Lung microvascular endothelial cell (primary cell): ENCODE data around the gene TSPAN31. TPM values are rescaled to one million over a fixed set of nuclear protein-coding genes. Genes with fewer than 3 reads are reported as not detected.
A peak's percentile ranks its signal among the peaks of the same experiment; 100 is the strongest.
"Not testable (repeated sequence)": the region's sequence is repeated elsewhere in the genome, so short reads cannot be mapped to it uniquely, and the experiment has no call there.

Experiments used
- DNase-seq, 2 donors: peaks; one replicate each; pipeline versions ENCODE4 v3.0.0 to v3.0.0-alpha.2; 2010; ENCODE audit warnings: low read depth in 2 of 2
- total RNA-seq: library from RNA; depleted of rRNA; stranded (reverse); fragments of >200 nt; gene quantifications from 2 replicates; pipeline ENCODE4 v1.2.1, GENCODE V29; 2014

TSPAN31 gene
- total RNA-seq, 1 donor from 2014 or later: 62.5 TPM

GRCh38 chr12:57766464-57767304, 21.8 kb downstream of the TSPAN31 start, which contains the start of gene CYP27B1:
CYP27B1 (minus strand) TSS chr12:57767078; CDS start chr12:57767041, 37 bp downstream.
- no peak for DNase-seq

- DNase-seq: no peak
These were observed 22.5 kb downstream of the TSPAN31 start for GRCh38 chr12:57767305-57767698.

DNA sequence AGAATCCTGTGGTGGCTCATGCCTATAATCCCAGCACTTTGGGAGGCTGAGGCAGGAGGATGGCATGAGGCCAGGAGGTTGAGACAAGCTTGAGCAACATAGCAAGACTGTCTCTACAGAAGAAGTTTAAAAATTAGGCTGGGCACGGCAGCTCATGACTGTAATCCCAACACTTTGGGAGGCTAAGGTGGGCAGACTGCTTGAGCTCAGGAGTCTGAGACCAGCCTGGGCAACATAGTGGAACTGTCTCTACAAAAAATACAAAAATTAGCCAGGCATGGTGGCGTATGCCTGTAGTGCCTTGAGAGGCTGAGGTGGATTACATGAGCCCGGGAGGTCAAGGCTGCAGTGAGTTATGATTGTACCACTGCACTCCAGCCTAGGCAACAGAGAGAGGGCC, 23.0 kb downstream of the TSPAN31 start:
- DNase-seq: no peak

DNA sequence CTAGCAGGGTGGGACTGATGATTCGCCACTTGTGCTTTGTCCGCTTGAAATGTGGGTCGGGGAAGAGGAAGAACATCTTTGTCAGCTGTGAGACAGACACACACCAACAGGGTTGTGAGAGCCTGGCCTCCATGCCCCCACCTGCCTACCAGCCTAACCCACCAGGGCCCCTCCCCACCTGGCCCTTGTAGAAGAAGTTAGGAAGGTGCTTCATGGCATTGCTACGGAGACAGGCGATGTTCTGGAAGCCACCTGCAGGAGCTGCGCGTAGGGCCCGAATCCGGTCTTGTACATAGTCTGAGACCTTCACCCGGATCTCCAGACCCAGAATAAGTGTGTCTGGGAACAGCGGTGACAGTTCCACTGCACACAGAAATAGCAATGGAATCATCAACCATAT, 24.8 kb downstream of the TSPAN31 start:
- DNase-seq: no peak

- DNase-seq: no peak
These were observed 25.9 kb downstream of the TSPAN31 start for GRCh38 chr12:57770734-57771133.

DNA sequence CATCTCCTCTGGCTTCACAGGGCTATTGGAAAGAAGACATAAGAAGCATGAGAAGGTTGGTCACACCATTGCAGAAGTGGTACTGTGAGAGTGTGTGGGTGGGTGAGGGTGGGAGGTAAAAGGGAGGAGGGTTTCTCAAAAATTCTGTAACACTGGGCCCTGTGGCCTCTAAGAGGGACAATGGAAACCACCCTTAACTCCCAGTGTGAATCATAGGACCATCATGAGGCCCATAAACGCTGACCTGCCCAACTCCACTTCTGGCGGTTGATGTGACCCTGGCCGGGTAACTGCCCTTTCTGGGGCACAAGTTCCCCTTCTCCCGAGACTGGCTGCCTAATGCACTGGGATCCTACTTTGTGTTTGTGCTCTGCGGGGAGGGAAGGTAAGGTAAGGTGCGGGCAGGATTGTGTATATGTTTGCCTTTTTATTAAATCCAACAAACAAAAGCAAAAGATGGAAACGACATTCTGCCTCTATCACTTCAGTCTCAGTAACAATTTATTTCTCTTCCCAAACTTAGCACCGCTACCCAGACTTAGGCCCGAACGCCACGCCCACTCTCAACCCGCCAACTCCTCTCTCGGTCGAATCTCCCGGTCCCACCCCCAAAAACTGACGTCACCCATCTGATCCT, 26.5 kb downstream of the TSPAN31 start:
- DNase-seq: peak; percentile 90

DNA sequence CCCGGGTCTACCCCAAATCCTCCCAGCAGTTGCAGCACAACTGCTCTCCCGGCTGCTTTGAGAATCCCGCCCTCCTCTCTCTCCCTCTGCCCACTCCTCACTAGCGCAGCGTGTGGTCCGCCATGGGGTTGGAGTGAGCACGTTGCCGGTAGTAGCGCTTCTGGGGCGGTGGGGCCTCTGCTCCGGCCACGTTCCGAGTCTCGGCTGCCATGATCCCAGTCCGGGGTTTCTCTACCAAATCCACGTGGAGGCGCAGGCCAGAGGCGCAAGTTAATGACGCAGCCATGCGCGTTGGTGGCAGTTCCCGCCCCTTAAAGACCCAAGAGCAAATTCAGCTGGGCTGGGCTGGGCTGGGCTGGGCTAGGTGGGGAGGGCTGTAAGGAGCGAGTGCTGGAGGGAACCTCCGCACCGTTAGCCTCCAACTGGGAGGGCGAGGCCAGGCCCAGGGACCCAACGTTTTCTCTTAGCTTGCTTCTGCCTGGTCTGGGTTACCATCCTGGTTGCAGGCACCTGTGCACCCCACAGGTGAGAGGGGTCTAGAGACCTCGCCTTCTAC, 27.1 kb downstream of the TSPAN31 start, which contains the start of gene METTL1:
Gene METTL1, minus strand, starts transcription at position 233 of the 556 bp plus-strand sequence. Its CDS starts 22 bp downstream, at position 211.
- peak; percentile 97 to 98 for DNase-seq

- peak; percentile 37 to 60 for DNase-seq
These were observed 27.8 kb downstream of the TSPAN31 start, which contains the start of gene EEF1AKMT3 for GRCh38 chr12:57772429-57773322. EEF1AKMT3 (plus strand) TSS chr12:57772614; CDS start chr12:57772725, 111 bp downstream.

DNA sequence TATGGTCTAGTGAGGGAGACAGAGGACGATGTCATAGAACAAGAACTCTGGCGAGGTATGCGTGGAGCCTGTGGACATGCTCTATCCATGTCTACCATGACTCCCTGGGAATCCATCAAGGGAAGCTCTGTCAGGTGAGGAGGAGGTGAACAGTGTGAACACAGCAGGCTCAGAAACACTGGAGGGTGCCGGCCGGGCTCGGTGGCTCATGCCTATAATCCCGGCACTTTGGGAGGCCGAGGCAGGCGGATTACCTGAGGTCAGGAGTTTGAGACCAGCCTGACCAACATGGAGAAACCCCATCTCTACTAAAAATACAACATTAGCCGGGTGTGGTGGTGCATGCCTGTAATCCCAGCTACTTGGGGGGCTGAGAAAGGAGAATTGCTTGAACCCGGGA, 29.8 kb downstream of the TSPAN31 start:
- DNase-seq: not testable (repeated sequence)

DNA sequence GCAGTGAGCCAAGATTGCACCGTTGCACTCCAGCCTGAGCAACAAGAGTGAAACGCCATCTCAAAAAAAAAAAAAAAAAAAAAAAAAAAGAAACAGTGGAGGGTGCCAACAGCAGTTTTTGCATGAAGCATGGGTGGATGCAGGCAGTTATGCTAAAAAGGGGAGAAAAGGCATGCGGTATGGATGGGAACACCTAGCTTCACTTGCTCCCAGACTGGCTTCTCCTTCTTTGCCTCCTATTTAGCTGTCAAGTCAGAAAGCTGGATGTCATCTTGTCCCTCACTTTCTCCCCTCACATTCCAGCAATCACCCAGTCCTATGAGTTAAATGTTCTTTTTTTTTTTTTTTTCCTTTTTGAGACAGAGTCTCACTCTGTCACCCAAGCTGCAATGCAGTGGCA, 30.2 kb downstream of the TSPAN31 start:
- DNase-seq: no peak

DNA sequence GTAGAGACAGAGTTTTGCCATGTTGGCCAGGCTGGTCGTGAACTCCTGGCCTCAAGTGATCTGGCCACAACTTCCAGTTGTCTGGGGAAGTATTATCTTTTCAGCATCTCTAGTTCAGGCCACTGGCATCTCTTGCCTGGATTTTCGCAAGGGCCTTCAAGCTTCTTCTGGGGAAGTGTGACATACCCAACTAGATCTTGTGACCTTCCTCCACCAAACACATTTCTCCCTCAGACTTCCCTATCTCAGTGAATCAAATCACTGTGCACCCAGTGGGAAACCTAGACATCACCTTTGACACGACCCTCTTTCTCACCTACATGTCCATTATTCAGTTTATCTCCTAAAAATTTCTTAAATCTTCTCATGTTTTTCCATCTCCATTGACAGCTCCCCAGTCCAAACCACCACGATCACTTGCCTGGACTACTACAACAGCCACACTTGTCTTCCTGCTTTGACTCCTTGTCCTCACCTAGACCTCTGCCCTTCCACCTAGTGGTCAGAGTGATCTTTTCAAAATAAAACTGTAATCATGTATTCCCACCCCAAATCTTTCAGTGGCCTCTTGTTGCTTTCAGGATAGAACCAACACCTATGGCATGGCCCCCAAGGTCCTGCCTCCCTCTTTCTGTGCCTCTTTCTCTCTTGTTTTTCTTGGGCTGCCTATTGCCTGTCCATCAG, 30.9 kb downstream of the TSPAN31 start:
- DNase-seq: no peak

- DNase-seq: no peak
These were observed 31.4 kb downstream of the TSPAN31 start for GRCh38 chr12:57776247-57776587.

- no peak for DNase-seq
These were observed 32.5 kb downstream of the TSPAN31 start for GRCh38 chr12:57777367-57777766.

- DNase-seq: no peak
These were observed 33.1 kb downstream of the TSPAN31 start for GRCh38 chr12:57777911-57778310.

DNA sequence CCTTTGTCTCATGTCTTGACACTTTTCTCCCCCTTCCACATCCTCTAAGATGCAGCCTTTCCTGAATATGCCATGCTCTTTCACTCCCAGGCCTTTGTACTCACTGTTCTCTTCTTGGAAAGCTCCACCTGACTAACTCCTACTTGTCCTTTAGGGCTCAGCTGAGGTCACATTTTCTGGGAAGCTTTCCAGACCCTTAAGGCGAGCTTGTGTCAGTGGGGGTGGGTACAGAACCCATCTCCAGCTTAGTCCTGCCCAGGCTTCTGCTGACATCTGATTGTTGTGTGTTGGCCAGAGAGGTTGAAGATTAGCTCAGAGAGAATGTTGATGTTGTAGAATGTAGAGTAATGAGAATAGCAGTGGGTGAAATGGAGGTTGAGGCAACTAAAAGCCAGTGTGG, 34.9 kb downstream of the TSPAN31 start:
- DNase-seq: no peak

DNA sequence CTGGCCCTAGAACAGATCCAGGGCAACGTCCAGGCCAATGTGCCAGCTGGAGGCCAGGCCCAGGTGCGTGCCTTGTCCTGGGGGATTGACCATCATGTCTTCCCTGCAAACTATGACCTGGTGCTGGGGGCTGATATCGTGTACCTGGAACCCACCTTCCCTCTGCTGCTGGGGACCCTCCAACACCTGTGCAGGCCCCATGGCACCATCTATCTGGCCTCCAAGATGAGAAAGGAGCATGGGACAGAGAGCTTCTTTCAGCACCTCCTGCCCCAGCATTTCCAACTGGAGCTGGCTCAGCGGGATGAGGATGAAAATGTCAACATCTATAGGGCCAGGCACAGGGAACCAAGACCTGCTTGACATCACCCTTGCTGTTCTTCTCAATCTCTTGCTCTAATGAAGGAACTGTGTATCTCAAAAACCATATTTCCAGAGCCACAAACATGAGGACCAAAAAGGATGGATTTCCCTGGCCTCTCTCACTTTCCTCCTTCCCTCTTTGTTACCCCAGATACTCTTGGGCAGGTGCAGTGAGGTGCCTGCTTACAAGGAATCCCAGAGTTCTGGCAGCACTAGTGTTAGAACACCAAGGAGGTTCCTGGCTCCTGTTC, 35.6 kb downstream of the TSPAN31 start:
- no peak for DNase-seq

GRCh38 chr12:57781244-57781643, 36.4 kb downstream of the TSPAN31 start:
- no peak for DNase-seq

DNA sequence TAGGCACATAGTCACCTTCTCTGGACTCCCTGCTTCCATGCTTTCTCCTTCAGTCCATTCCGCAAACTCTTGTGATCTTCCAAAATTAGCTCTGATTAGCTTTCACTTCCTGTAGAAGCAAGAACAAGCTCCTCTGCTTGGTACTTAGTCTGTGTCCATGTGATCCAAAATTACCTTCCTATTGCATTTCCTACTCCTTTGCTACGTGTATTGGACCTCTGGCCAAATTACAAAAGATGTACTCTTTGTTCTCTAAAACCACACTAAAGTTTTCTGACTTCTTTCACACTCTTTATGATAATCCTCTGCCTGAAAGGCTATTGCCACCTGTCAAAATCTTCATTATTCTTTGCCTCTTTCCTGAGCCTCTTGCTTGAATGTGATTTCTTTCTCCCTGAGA, 37.0 kb downstream of the TSPAN31 start:
- no peak for DNase-seq

GRCh38 chr12:57782243-57782607, 37.4 kb downstream of the TSPAN31 start:
- no peak for DNase-seq
